SK-N-SH (cell line): ENCODE measurements around the gene MAST1. TPM values are rescaled to one million over a fixed set of nuclear protein-coding genes. Genes with fewer than 3 reads are reported as not detected.

Experiments used
- CTCF ChIA-PET: fragments of 300-600, 350-600 bp; formaldehyde crosslinking; extraction: SDS; loops from one replicate; lab custom pipeline; 2021; lab: Yijun Ruan, JAX
- POLR2A ChIA-PET: fragments of 350-600 bp; sonication (Branson Sonifier 250); formaldehyde crosslinking; extraction: SDS; loops from one replicate; lab custom pipeline; 2020; ENCODE audit warnings: antibody characterized with exemption, inconsistent platforms; lab: Yijun Ruan, JAX
- DNase-seq: peaks from one replicate; pipeline ENCODE4 v3.0.0; 2012
- H2AFZ ChIP-seq: fragments of 200-600 bp; sonication (generic); 2 replicates; pipeline ENCODE4 v1.8.1; 2016; ENCODE audit warnings: antibody characterized with exemption, mild to moderate bottlenecking, low read depth
- H3F3A ChIP-seq: fragments of 200-600 bp; sonication (generic); replicated peaks from 2 replicates; pipeline ENCODE3; 2016; ENCODE audit warnings: antibody characterized with exemption, mild to moderate bottlenecking; ENCODE audit not compliant: insufficient read depth
- H3K27ac ChIP-seq, 2 experiments: fragments of 200-500 bp in 1 of 2; fragments of 200-600 bp in 1 of 2; sonication (Bioruptor generic) in 1 of 2; sonication (generic), shearing (Covaris generic) in 1 of 2; 2 replicates each; pipeline versions ENCODE4 v1.5.1 to v1.6.1; 2014 to 2016; ENCODE audit warnings: low read depth in 2 of 2, inconsistent platforms in 1 of 2, low read length in 1 of 2, mild to moderate bottlenecking in 1 of 2, mixed read lengths in 1 of 2
- H3K27me3 ChIP-seq: fragments of 200-600 bp; sonication (generic), shearing (Covaris generic); 2 replicates; pipeline ENCODE4 v1.6.1; 2016; ENCODE audit warnings: mixed run types; ENCODE audit not compliant: insufficient read depth
- H3K36me3 ChIP-seq, 2 experiments: fragments of 200-500 bp in 1 of 2; fragments of 200-600 bp in 1 of 2; sonication (Bioruptor generic) in 1 of 2; sonication (generic) in 1 of 2; replicated peaks in 1 of 2; 2 replicates each; pipeline versions ENCODE3 to v1.5.1; 2014 to 2016; ENCODE audit warnings: low read length in 1 of 2, mild to moderate bottlenecking in 1 of 2; ENCODE audit not compliant: insufficient read depth in 2 of 2, control insufficient read depth in 1 of 2
- H3K4me1 ChIP-seq, 2 experiments: fragments of 200-500 bp in 1 of 2; fragments of 200-600 bp in 1 of 2; sonication (Bioruptor generic) in 1 of 2; sonication (generic), shearing (Covaris generic) in 1 of 2; 2 replicates each; pipeline versions ENCODE4 v1.5.1 to v1.6.1; 2014 to 2016; ENCODE audit warnings: low read depth in 1 of 2, low read length in 1 of 2, mixed run types in 1 of 2; ENCODE audit not compliant: insufficient read depth in 2 of 2, control insufficient read depth in 1 of 2
- H3K4me2 ChIP-seq: fragments of 200-600 bp; sonication (generic), shearing (Covaris generic); 2 replicates; pipeline ENCODE4 v1.6.1; 2017; ENCODE audit warnings: mixed run types
- H3K4me3 ChIP-seq, 2 experiments: fragments of 200-500 bp in 1 of 2; fragments of 200-600 bp in 1 of 2; sonication (Bioruptor generic) in 1 of 2; sonication (generic), shearing (Covaris generic) in 1 of 2; 2 replicates each; pipeline versions ENCODE4 v1.5.1 to v1.8.1; 2014 to 2016; ENCODE audit warnings: low read depth in 2 of 2, inconsistent platforms in 1 of 2, low read length in 1 of 2, mild to moderate bottlenecking in 1 of 2, mixed read lengths in 1 of 2, moderate library complexity in 1 of 2
- H3K79me2 ChIP-seq: fragments of 200-600 bp; sonication (generic); 2 replicates; pipeline ENCODE4 v1.8.1; 2017; ENCODE audit warnings: mild to moderate bottlenecking; ENCODE audit not compliant: insufficient read depth
- H3K9ac ChIP-seq: fragments of 200-600 bp; sonication (generic); 2 replicates; pipeline ENCODE4 v1.6.1; 2017; ENCODE audit warnings: mixed run types
- H3K9me2 ChIP-seq: fragments of 200-600 bp; sonication (generic); 2 replicates; pipeline ENCODE4 v1.6.1; 2017; ENCODE audit warnings: mixed run types
- H3K9me3 ChIP-seq: fragments of 200-600 bp; sonication (generic); 2 replicates; pipeline ENCODE4 v1.6.1; 2017; ENCODE audit warnings: mixed run types, mild to moderate bottlenecking, moderate library complexity
- H4K20me1 ChIP-seq: fragments of 200-600 bp; sonication (generic); 2 replicates; pipeline ENCODE4 v1.6.1; 2017; ENCODE audit warnings: mild to moderate bottlenecking, mixed run types; ENCODE audit not compliant: insufficient read depth
- CHD2 ChIP-seq: fragments of 150-350 bp; IDR thresholded peaks from 2 replicates; pipeline ENCODE4 v1.6.1; 2018; ENCODE audit warnings: low read length; ENCODE audit not compliant: partially characterized antibody
- EP300 ChIP-seq, 2 experiments: IDR thresholded peaks; 2 replicates each; pipeline versions ENCODE4 v1.4.0 to v1.6.1; 2012; ENCODE audit warnings: borderline replicate concordance in 1 of 2, low read depth in 1 of 2, low read length in 1 of 2
- EZH2phosphoT487 ChIP-seq: fragments of 200-600 bp; sonication (generic); IDR thresholded peaks from 2 replicates; pipeline ENCODE4 v1.6.1; 2017; ENCODE audit warnings: low read depth, mixed run types, mild to moderate bottlenecking, antibody characterized with exemption, moderate library complexity, borderline replicate concordance
- FOSL2 ChIP-seq: IDR thresholded peaks from 2 replicates; pipeline ENCODE4 v1.4.0; 2012; ENCODE audit warnings: low read depth, mild to moderate bottlenecking, moderate library complexity, borderline replicate concordance
- FOXM1 ChIP-seq: IDR thresholded peaks from 2 replicates; pipeline ENCODE4 v1.4.0; 2012; ENCODE audit warnings: low read depth, mild to moderate bottlenecking
- JUND ChIP-seq: IDR thresholded peaks from 2 replicates; pipeline ENCODE4 v1.4.0; 2012
- MAX ChIP-seq: IDR thresholded peaks from 2 replicates; pipeline ENCODE4 v1.4.0; 2012; ENCODE audit warnings: low read depth
- MEF2A ChIP-seq: IDR thresholded peaks from 2 replicates; pipeline ENCODE4 v1.4.0; 2012; ENCODE audit warnings: low read depth, borderline replicate concordance
- PBX3 ChIP-seq: IDR thresholded peaks from 2 replicates; pipeline ENCODE4; 2012
- POLR2AphosphoS5 ChIP-seq: IDR thresholded peaks from 2 replicates; pipeline ENCODE4 v1.6.1; 2012; ENCODE audit warnings: low read depth, low read length
- REST ChIP-seq: IDR thresholded peaks from 2 replicates; pipeline ENCODE4 v1.6.1; 2012; ENCODE audit warnings: mild to moderate bottlenecking, low read depth, low read length, moderate library complexity
- RFX5 ChIP-seq: IDR thresholded peaks from 2 replicates; pipeline ENCODE4 v1.6.1; 2012; ENCODE audit warnings: mild to moderate bottlenecking, improper control_type of control experiment, low read length
- SMC3 ChIP-seq: IDR thresholded peaks from 2 replicates; pipeline ENCODE4 v1.6.1; 2012; ENCODE audit warnings: low read depth, low read length, improper control_type of control experiment
- TAF1 ChIP-seq: IDR thresholded peaks from 2 replicates; pipeline ENCODE4 v1.6.1; 2012; ENCODE audit warnings: low read depth, mild to moderate bottlenecking, low read length, moderate library complexity, borderline replicate concordance
- USF1 ChIP-seq: IDR thresholded peaks from 2 replicates; pipeline ENCODE4 v1.4.0; 2012; ENCODE audit warnings: low read depth, borderline replicate concordance
- USF2 ChIP-seq: fragments of 150-350 bp; IDR thresholded peaks from 2 replicates; pipeline ENCODE4 v1.6.1; 2017; ENCODE audit warnings: antibody characterized with exemption, low read length, low read depth, borderline replicate concordance
- YY1 ChIP-seq: IDR thresholded peaks from 2 replicates; pipeline ENCODE4 v1.4.0; 2012; ENCODE audit warnings: low read depth, mild to moderate bottlenecking
- WGBS: methylation state at CpG from one replicate; pipeline ENCODE4 v1.1.6; 2017; ENCODE audit warnings: low lambda C conversion rate; 5-methylcytosine and 5-hydroxymethylcytosine counted together
- polyA plus RNA-seq, 3 experiments: library from polyadenylated mRNA; depleted of rRNA; stranded (reverse); fragments of >200 nt; gene quantifications; 2 replicates each; pipeline ENCODE4 v1.2.3, GENCODE V29; 2012

MAST1 gene
- polyA plus RNA-seq, 1 of the 3 experiments (the other 2 are of a cell fraction) = 9.7 TPM

- CTCF ChIA-PET = interaction anchor here (0.5 to 1.7 kb wide), 3 partner anchors 15 to 350 kb away, joined by 3 to 5 read pairs (median 3); no protein-coding TSS in a partner anchor
- no peak overlapping the region for H3K4me3 ChIP-seq
These were observed 61.7 kb downstream of the MAST1 start for GRCh38 chr19:12899891-12900518.

More at GRCh38 chr19:12899891-12900518, 61.7 kb downstream of the MAST1 start:
- Histone ChIP-seq H3F3A (no peaks in the 10 kb centered on the region), H2AFZ (no peak overlapping the region), H3K27me3 (no peaks in the 10 kb centered on the region), H3K9me3 (no peaks in the 10 kb centered on the region), H4K20me1 (no peaks in the 10 kb centered on the region), H3K27ac (no peak overlapping the region), H3K9ac (no peak overlapping the region), H3K36me3 (peaks cover 0 to 18% of the 10 kb centered on the region in 2 experiments), H3K9me2 (no peaks in the 10 kb centered on the region), H3K4me2 (no peak overlapping the region), H3K79me2 (no peaks in the 10 kb centered on the region), H3K4me1 (no peaks in the 10 kb centered on the region)
- DNase-seq = no peak
- POLR2A ChIA-PET = interaction anchor here (1.0 kb wide), 2 partner anchors 19 to 33 kb away, joined by 3 read pairs; partner anchors contain the start of genes DNASE2 and FARSA
- TF ChIP-seq JUND = no peak
- TF ChIP-seq RFX5 = no peak
- no peak for TF ChIP-seq PBX3
- no peak for TF ChIP-seq FOXM1
- no peak for TF ChIP-seq USF1
- TF ChIP-seq USF2 = no peak
- TF ChIP-seq CHD2 = no peak
- TF ChIP-seq FOSL2 = no peak
- TF ChIP-seq REST = no peak
- TF ChIP-seq MAX = no peak
- TF ChIP-seq POLR2AphosphoS5 = no peak
- TF ChIP-seq EP300 (IDR thresholded peaks at IDR 0.05; ENCODE audit: borderline replicate concordance in 1 of 2, low read depth in 1 of 2, low read length in 1 of 2) = no peak
- TF ChIP-seq EZH2phosphoT487 = no peak
- no peak for TF ChIP-seq TAF1
- TF ChIP-seq YY1 = no peak
- TF ChIP-seq MEF2A = no peak
- TF ChIP-seq SMC3 = no peak
- WGBS = 93% methylated on average over 8 of the region's 10 CpGs
